Muscle of leg (tissue), 11 donors: Measurements from ENCODE around the gene ZSCAN25. TPM values are rescaled to one million over a fixed set of nuclear protein-coding genes. Genes with fewer than 3 reads are reported as not detected.
"Not testable (repeated sequence)": the region's sequence is repeated elsewhere in the genome, so short reads cannot be mapped to it uniquely, and the experiment has no call there.

ENCODE experiments used
- DNase-seq: peaks from one replicate; pipeline ENCODE4 v3.0.0; 2013
- H3K27ac ChIP-seq: one replicate; pipeline ENCODE4 v1.5.1; 2013; ENCODE audit warnings: mild to moderate bottlenecking, low read length, control low read depth
- H3K27me3 ChIP-seq: one replicate; pipeline ENCODE4 v1.6.1; 2013; ENCODE audit warnings: low read length; ENCODE audit not compliant: control insufficient read depth, insufficient read depth
- H3K36me3 ChIP-seq: one replicate; pipeline ENCODE4 v1.6.1; 2013; ENCODE audit warnings: low read length; ENCODE audit not compliant: control insufficient read depth, insufficient read depth
- H3K4me1 ChIP-seq: one replicate; pipeline ENCODE4 v1.6.1; 2013; ENCODE audit warnings: low read length; ENCODE audit not compliant: control insufficient read depth, insufficient read depth
- H3K4me3 ChIP-seq: one replicate; pipeline ENCODE4 v1.5.1; 2013; ENCODE audit warnings: low read length, control low read depth
- H3K9me3 ChIP-seq: replicated peaks from 2 replicates; pipeline ENCODE4 v1.6.1; 2013; ENCODE audit warnings: low read depth, low read length; ENCODE audit not compliant: control insufficient read depth
- WGBS: methylation state at CpG from one replicate; pipeline ENCODE4 v1.1.5; 2013; ENCODE audit warnings: missing lambda C conversion rate; ENCODE audit not compliant: insufficient coverage; 5-methylcytosine and 5-hydroxymethylcytosine counted together
- polyA plus RNA-seq, 8 donors: library from polyadenylated mRNA; unstranded; fragments of 120-200 nt; gene quantifications; one replicate each; pipeline versions ENCODE4 v1.2.1 to v1.2.3, GENCODE V29; 2013; ENCODE audit warnings: inconsistent platforms in 1 of 8, low replicate concordance in 1 of 8; ENCODE audit not compliant: insufficient read length in 8 of 8, insufficient read depth in 1 of 8
- total RNA-seq: library from RNA; stranded (reverse); fragments of 120-200 nt; gene quantifications from one replicate; pipeline ENCODE4 v1.2.4, GENCODE V29; 2013

ZSCAN25 gene
- total and polyA plus RNA-seq, 9 donors = 8.9 to 12.5 (median 10.0) TPM

- 88% methylated on average over 1 of the region's 2 CpGs for WGBS
- Histone ChIP-seq H3K4me1 (no peaks in the 10 kb centered on the region), H3K27ac (no peak overlapping the region), H3K9me3 (no peaks in the 10 kb centered on the region), H3K27me3 (no peaks in the 10 kb centered on the region), H3K36me3 (no peaks in the 10 kb centered on the region), H3K4me3 (no peak overlapping the region)
- DNase-seq = no peak
Observed at GRCh38 chr7:99643464-99643863, 26.7 kb downstream of the ZSCAN25 start.

GRCh38 chr7:99644431-99644830, 27.7 kb downstream of the ZSCAN25 start:
- Histone ChIP-seq H3K4me3 (no peak overlapping the region), H3K27me3 (no peaks in the 10 kb centered on the region), H3K4me1 (no peaks in the 10 kb centered on the region), H3K27ac (no peak overlapping the region), H3K36me3 (no peaks in the 10 kb centered on the region), H3K9me3 (no peaks in the 10 kb centered on the region)
- no CpG with 5 or more reads among the region's 3 CpGs for WGBS
- DNase-seq = no peak

GRCh38 chr7:99645590-99645989, 28.8 kb downstream of the ZSCAN25 start:
- Histone ChIP-seq H3K27me3 (no peaks in the 10 kb centered on the region), H3K36me3 (no peaks in the 10 kb centered on the region), H3K9me3 (no peaks in the 10 kb centered on the region), H3K27ac (no peak overlapping the region), H3K4me1 (no peaks in the 10 kb centered on the region), H3K4me3 (no peak overlapping the region)
- no peak for DNase-seq
- whole genome bisulfite sequencing = no CpG with 5 or more reads among the region's 1 CpG

GRCh38 chr7:99648843-99649242, 32.1 kb downstream of the ZSCAN25 start:
- Histone ChIP-seq H3K4me1 (no peaks in the 10 kb centered on the region), H3K36me3 (no peaks in the 10 kb centered on the region), H3K9me3 (no peaks in the 10 kb centered on the region), H3K27me3 (no peaks in the 10 kb centered on the region), H3K27ac (no peak overlapping the region), H3K4me3 (no peak overlapping the region)
- no CpG with 5 or more reads among the region's 2 CpGs for WGBS
- DNase-seq = no peak

- Histone ChIP-seq H3K36me3 (no peaks in the 10 kb centered on the region), H3K4me3 (no peak overlapping the region), H3K27ac (no peak overlapping the region), H3K4me1 (no peaks in the 10 kb centered on the region), H3K27me3 (no peaks in the 10 kb centered on the region), H3K9me3 (no peaks in the 10 kb centered on the region)
- 100% methylated on average over 2 of the region's 2 CpGs for WGBS
- no peak for DNase-seq
Observed at GRCh38 chr7:99651290-99651689, 34.5 kb downstream of the ZSCAN25 start.

GRCh38 chr7:99652671-99653070, 35.9 kb downstream of the ZSCAN25 start:
- Histone ChIP-seq H3K4me3 (no peak overlapping the region), H3K36me3 (no peaks in the 10 kb centered on the region), H3K27ac (no peak overlapping the region), H3K9me3 (no peaks in the 10 kb centered on the region), H3K27me3 (no peaks in the 10 kb centered on the region), H3K4me1 (no peaks in the 10 kb centered on the region)
- WGBS = no CpG with 5 or more reads among the region's 2 CpGs
- DNase-seq = no peak

GRCh38 chr7:99653269-99653668, 36.5 kb downstream of the ZSCAN25 start:
- not testable (repeated sequence) for DNase-seq, H3K9me3 ChIP-seq, H3K27me3 ChIP-seq, H3K36me3 ChIP-seq, H3K4me1 ChIP-seq, H3K27ac ChIP-seq, H3K4me3 ChIP-seq
- no CpG with 5 or more reads among the region's 4 CpGs for WGBS

GRCh38 chr7:99653754-99654153, 37.0 kb downstream of the ZSCAN25 start:
- WGBS = 100% methylated on average over 2 of the region's 3 CpGs
- no peaks in the 10 kb centered on the region for H3K4me1 ChIP-seq
- no peaks in the 10 kb centered on the region for H3K27me3 ChIP-seq

GRCh38 chr7:99654626-99655025, 37.9 kb downstream of the ZSCAN25 start:
- not testable (repeated sequence) for H3K4me3 ChIP-seq, H3K36me3 ChIP-seq, H3K4me1 ChIP-seq, H3K27ac ChIP-seq, H3K27me3 ChIP-seq, DNase-seq, H3K9me3 ChIP-seq
- no CpG with 5 or more reads among the region's 3 CpGs for WGBS

More at GRCh38 chr7:99653754-99654153, 37.0 kb downstream of the ZSCAN25 start:
- Histone ChIP-seq H3K9me3 (no peaks in the 10 kb centered on the region), H3K36me3 (no peaks in the 10 kb centered on the region), H3K27ac (no peak overlapping the region), H3K4me3 (no peak overlapping the region)
- DNase-seq = no peak

- H3K9me3 ChIP-seq, H3K4me1 ChIP-seq, H3K27ac ChIP-seq, H3K36me3 ChIP-seq, H3K27me3 ChIP-seq, H3K4me3 ChIP-seq, DNase-seq: not testable (repeated sequence)
- WGBS = no CpG with 5 or more reads among the region's 5 CpGs
Observed at GRCh38 chr7:99657879-99658278, 41.1 kb downstream of the ZSCAN25 start.

GRCh38 chr7:99665312-99666012, 48.7 kb downstream of the ZSCAN25 start:
- H3K9me3 ChIP-seq = no peaks in the 10 kb centered on the region
- H3K27me3 ChIP-seq = no peaks in the 10 kb centered on the region
- H3K36me3 ChIP-seq = no peaks in the 10 kb centered on the region
- no peak for DNase-seq
- H3K4me3 ChIP-seq = no peak overlapping the region
- WGBS = 100% methylated on average over 1 of the region's 3 CpGs
- no peaks in the 10 kb centered on the region for H3K4me1 ChIP-seq
- H3K27ac ChIP-seq = no peak overlapping the region
